SK-N-DZ (cell line): Measurements from ENCODE around the gene GMIP.

Source experiments
- DNase-seq: peaks from one replicate; pipeline ENCODE4 v3.0.0-alpha.2; 2015; ENCODE audit warnings: low spot score

The GMIP gene

GRCh38 chr19:19636573-19637185 lies 6.8 kb downstream of the GMIP start:
- no peak for DNase-seq

- DNase-seq, result no peak
Measured at GRCh38 chr19:19635313-19635702, 8.1 kb downstream of the GMIP start.

GRCh38 chr19:19634516-19635312 lies 8.7 kb downstream of the GMIP start:
- no peak for DNase-seq

GRCh38 chr19:19633711-19634515 lies 9.5 kb downstream of the GMIP start:
- no peak for DNase-seq

- DNase-seq, result no peak
Measured at GRCh38 chr19:19632661-19633060, 10.8 kb downstream of the GMIP start.

- DNase-seq, result no peak
Measured at GRCh38 chr19:19631346-19631745, 12.1 kb downstream of the GMIP start.

GRCh38 chr19:19630426-19630825 lies 13.0 kb downstream of the GMIP start:
- no peak for DNase-seq

- DNase-seq, result no peak
Measured at GRCh38 chr19:19630062-19630414, 13.4 kb downstream of the GMIP start.

GRCh38 chr19:19628501-19629134 lies 14.8 kb downstream of the GMIP start:
- peak; percentile 83 for DNase-seq

GRCh38 chr19:19627621-19628500 lies 15.6 kb downstream of the GMIP start, which contains the start of gene LPAR2:
Gene LPAR2 (minus strand): TSS chr19:19628220. CDS start chr19:19627275, 945 bp downstream.
- DNase-seq, result peak; percentile 55

- DNase-seq, result no peak
Measured at GRCh38 chr19:19626516-19627472, 16.7 kb downstream of the GMIP start.

- DNase-seq, result no peak
Measured at GRCh38 chr19:19624032-19624570, 19.4 kb downstream of the GMIP start.

- no peak for DNase-seq
Measured at GRCh38 chr19:19623383-19623782, 20.1 kb downstream of the GMIP start.

GRCh38 chr19:19619849-19620210 lies 23.6 kb downstream of the GMIP start:
- no peak for DNase-seq

GRCh38 chr19:19619181-19619848 lies 24.1 kb downstream of the GMIP start:
- no peak for DNase-seq

- DNase-seq, result peak; percentile 96
Measured at GRCh38 chr19:19618219-19619051, 25.0 kb downstream of the GMIP start, which contains the start of gene PBX4. Gene PBX4 (minus strand): TSS chr19:19618687. CDS start chr19:19618629, 58 bp downstream.

- no peak for DNase-seq
Measured at GRCh38 chr19:19615086-19615485, 28.4 kb downstream of the GMIP start.

GRCh38 chr19:19613506-19613905 lies 30.0 kb downstream of the GMIP start:
- DNase-seq, result no peak
